D721Med (cell line): Measurements from ENCODE around the gene SMPDL3B.
"Not testable (repeated sequence)": the region's sequence is repeated elsewhere in the genome, so short reads cannot be mapped to it uniquely, and the experiment has no call there.

Experiments
- DNase-seq: peaks from one replicate; pipeline ENCODE4 v3.0.0; 2011; ENCODE audit warnings: low spot score; ENCODE audit not compliant: insufficient read length
- FAIRE-seq: peaks from 2 replicates; lab custom pipeline; 2011; peaks lifted over from hg19 to GRCh38; lab: Jason Lieb, UNC
- CTCF ChIP-seq: IDR thresholded peaks from 2 replicates; pipeline ENCODE4 v1.5.1; 2012; ENCODE audit warnings: mild to moderate bottlenecking, control low read depth; ENCODE audit not compliant: insufficient read depth; ENCODE audit errors: missing control alignments

The SMPDL3B gene

GRCh38 chr1:27994060-27994459, 59.3 kb downstream of the SMPDL3B start:
- FAIRE-seq (no peak), DNase-seq (no peak)
- TF ChIP-seq CTCF = no peak

DNA sequence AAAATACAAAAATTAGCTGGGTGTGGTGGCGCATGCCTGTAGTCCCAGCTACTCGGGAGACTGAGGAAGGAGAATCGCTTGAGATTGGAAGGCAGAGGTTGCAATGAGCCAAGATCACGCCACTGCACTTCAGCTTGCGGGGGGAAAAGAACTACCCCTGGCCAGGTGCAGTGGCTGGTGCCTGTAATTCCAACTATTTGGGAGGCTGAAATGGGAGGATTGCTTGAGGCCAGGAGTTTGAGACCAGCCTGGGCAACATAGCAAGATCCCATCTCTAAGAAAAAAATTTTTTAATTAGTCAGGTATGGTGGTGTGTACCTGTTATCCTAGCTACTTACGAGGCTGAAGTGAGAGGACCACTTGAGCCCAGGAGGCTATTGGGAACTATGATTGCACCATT, 59.7 kb downstream of the SMPDL3B start:
- DNase-seq, FAIRE-seq: not testable (repeated sequence)

DNA sequence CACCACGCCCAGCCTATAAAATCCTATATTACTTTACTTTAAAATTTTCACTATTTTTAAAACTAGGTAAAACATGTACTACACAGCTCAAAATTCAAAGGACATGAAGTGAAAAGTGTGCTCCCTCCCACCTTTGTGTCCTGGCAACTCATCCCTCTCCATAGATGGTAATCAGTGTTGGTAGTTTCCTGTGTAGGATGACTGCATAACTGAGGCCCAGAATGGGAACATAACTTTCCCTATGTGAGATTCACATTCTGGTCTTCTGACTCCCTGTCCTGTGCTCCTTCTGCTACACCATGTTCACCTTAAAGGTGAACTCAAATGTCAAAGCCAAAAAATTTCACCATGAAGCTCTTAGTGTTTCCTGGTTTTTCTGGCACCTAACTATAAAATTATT, 64.3 kb downstream of the SMPDL3B start:
- DNase-seq (no peak), FAIRE-seq (no peak)
- TF ChIP-seq CTCF = no peak

- no peak for FAIRE-seq
Observed at GRCh38 chr1:28002600-28002999, 67.8 kb downstream of the SMPDL3B start.

DNA sequence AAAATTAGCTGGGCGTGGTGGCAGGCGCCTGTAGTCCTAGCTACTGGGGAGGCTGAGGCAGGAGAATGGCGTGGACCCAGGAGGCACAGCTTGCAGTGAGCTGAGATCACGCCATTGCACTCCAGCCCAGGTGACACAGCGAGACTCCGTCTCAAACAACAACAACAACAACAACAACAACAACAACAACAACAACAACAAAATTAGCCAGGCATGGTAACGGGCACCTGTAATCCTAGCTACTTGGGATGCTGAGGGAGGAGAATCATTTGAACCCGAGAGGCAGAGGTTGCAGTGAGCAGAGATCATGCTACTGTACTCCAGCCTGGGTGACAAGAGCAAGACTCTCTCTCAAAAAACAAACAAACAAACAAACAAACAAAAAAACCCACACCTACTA, 68.3 kb downstream of the SMPDL3B start:
- not testable (repeated sequence) for FAIRE-seq, DNase-seq

More at GRCh38 chr1:28002600-28002999, 67.8 kb downstream of the SMPDL3B start:
- no peak for TF ChIP-seq CTCF
- no peak for DNase-seq
